K562 (cell line): ENCODE results near the gene NAA38. TPM values are rescaled to one million over a fixed set of nuclear protein-coding genes. Genes with fewer than 3 reads are reported as not detected.

Experiments
- BCOR ChIP-seq: fragments of 450-650 bp; IDR thresholded peaks from 2 replicates; pipeline ENCODE4 v1.6.1; 2016
- CCNT2 ChIP-seq: IDR thresholded peaks from 2 replicates; pipeline ENCODE4 v1.6.1; 2011; ENCODE audit warnings: borderline replicate concordance, low read depth, mild to moderate bottlenecking, moderate library complexity, mixed read lengths, low read length; ENCODE audit not compliant: insufficient read length; ENCODE audit errors: extremely low read depth
- CHD2 ChIP-seq: IDR thresholded peaks from 2 replicates; pipeline ENCODE4 v1.6.1; 2011; ENCODE audit warnings: low read depth, low read length
- DDX20 ChIP-seq: fragments of 450-650 bp; IDR thresholded peaks from 2 replicates; pipeline ENCODE4 v1.6.1; 2016; ENCODE audit warnings: missing genetic modification characterization, low read depth, mild to moderate bottlenecking, missing compliant biosample characterization, moderate library complexity
- ELF1 ChIP-seq: fragments of 200-800 bp; sonication (Bioruptor generic); IDR thresholded peaks from 2 replicates; pipeline ENCODE4 v1.6.1; 2016; ENCODE audit warnings: missing genetic modification characterization, missing compliant biosample characterization
- MNT ChIP-seq, 2 experiments: fragments of 450-650 bp; conservative IDR thresholded peaks; 2 replicates each; pipeline ENCODE4 v1.6.1; 2017; ENCODE audit warnings: mild to moderate bottlenecking in 2 of 2, moderate library complexity in 2 of 2
- POLR2AphosphoS2 ChIP-seq: IDR thresholded peaks from 2 replicates; pipeline ENCODE4 v1.6.1; 2012; ENCODE audit warnings: low read length, improper control_type of control experiment
- SLC30A9 ChIP-seq: fragments of 250-450 bp; sonication (Bioruptor Pico); IDR thresholded peaks from 2 replicates; pipeline ENCODE4 v1.8.0; 2022; ENCODE audit warnings: mild to moderate bottlenecking, moderate library complexity
- SMAD1 ChIP-seq: fragments of 150-350 bp; IDR thresholded peaks from 2 replicates; pipeline ENCODE4 v1.6.1; 2014; ENCODE audit warnings: low read length, low read depth; ENCODE audit not compliant: partially characterized antibody
- TOE1 ChIP-seq, 2 experiments: fragments of 450-650 bp in 1 of 2; sonication (generic) in 1 of 2; formaldehyde crosslinking in 1 of 2; IDR thresholded peaks; 2 replicates each; pipeline versions ENCODE4 v1.7.1 to v1.8.0; 2016 to 2022; ENCODE audit warnings: borderline replicate concordance in 2 of 2, mild to moderate bottlenecking in 2 of 2, antibody characterized with exemption in 1 of 2, inconsistent platforms in 1 of 2, low read depth in 1 of 2, missing genetic modification reagents in 1 of 2, moderate library complexity in 1 of 2
- ZBTB40 ChIP-seq, 2 experiments: fragments of 450-650 bp in 1 of 2; sonication (generic) in 1 of 2; formaldehyde crosslinking in 1 of 2; IDR thresholded peaks; 2 replicates each; pipeline versions ENCODE4 v1.7.1 to v1.9.0; 2016 to 2022; ENCODE audit warnings: inconsistent platforms in 1 of 2, mild to moderate bottlenecking in 1 of 2, missing genetic modification reagents in 1 of 2
- ZBTB8A ChIP-seq: fragments of 450-650 bp; IDR thresholded peaks from 2 replicates; pipeline ENCODE4 v1.6.1; 2018; ENCODE audit warnings: mild to moderate bottlenecking, moderate library complexity; ENCODE audit not compliant: partially characterized antibody
- ZNF668 ChIP-seq: fragments of 250-450 bp; sonication (Bioruptor Pico); IDR thresholded peaks from 2 replicates; pipeline ENCODE4 v1.8.0; 2022; ENCODE audit warnings: mild to moderate bottlenecking, inconsistent platforms
- polyA plus RNA-seq, 8 experiments: library from polyadenylated mRNA; depleted of rRNA in 4 of 8; stranded (reverse) in 5 of 8; unstranded in 3 of 8; fragments of >200 nt; fragmentation: Nextera tagmentation in 2 of 8; fragmentation: Illumina TruSeq in 1 of 8; extraction: Ambion mirVana in 2 of 8; extraction: Trizol in 1 of 8; gene quantifications; 2 replicates each; pipeline versions ENCODE4 v1.2.1 to v1.2.3, GENCODE V29; 2011 to 2014; ENCODE audit warnings: inconsistent platforms in 1 of 8, missing spikeins in 1 of 8
- total RNA-seq, 7 experiments: library from RNA; depleted of rRNA in 6 of 7; stranded (reverse); fragments of >200 nt in 6 of 7; fragmentation: Illumina TruSeq in 2 of 7; extraction: Trizol in 2 of 7; gene quantifications; 2 replicates each; pipeline versions ENCODE4 v1.2.1 to v1.2.3, GENCODE V29; 2011 to 2021; ENCODE audit warnings: low replicate concordance in 1 of 7
- TF ChIP-seq, protein P1 (sequence below), 2 experiments: fragments of 450-650 bp in 1 of 2; sonication (generic) in 1 of 2; formaldehyde crosslinking in 1 of 2; IDR thresholded peaks in 1 of 2; conservative IDR thresholded peaks in 1 of 2; 2 replicates each; pipeline versions ENCODE4 v1.6.1 to v1.8.1; 2016 to 2023; ENCODE audit warnings: mild to moderate bottlenecking in 2 of 2, moderate library complexity in 2 of 2, inconsistent platforms in 1 of 2, missing genetic modification reagents in 1 of 2

The NAA38 gene
- total and polyA plus RNA-seq, 9 of the 15 experiments (the other 6 are each of a cell fraction or from before 2014, with no cell fraction given), result 16.4 to 99.8 (median 57.3) TPM

- TF ChIP-seq ZBTB40 (IDR thresholded peaks at IDR 0.05), result peak; percentile 55
- TF ChIP-seq ZBTB40 (CRISPR knock-in tag; IDR thresholded peaks at IDR 0.05), result no peak
- no peak for TF ChIP-seq SMAD1
- TF ChIP-seq POLR2AphosphoS2, result no peak
- TF ChIP-seq CCNT2, result peak; percentile 22
- no peak for TF ChIP-seq DDX20 (tag)
- no peak for TF ChIP-seq ZBTB8A
- TF ChIP-seq ZNF668 (CRISPR knock-in tag), result no peak
- TF ChIP-seq, protein P1, sequence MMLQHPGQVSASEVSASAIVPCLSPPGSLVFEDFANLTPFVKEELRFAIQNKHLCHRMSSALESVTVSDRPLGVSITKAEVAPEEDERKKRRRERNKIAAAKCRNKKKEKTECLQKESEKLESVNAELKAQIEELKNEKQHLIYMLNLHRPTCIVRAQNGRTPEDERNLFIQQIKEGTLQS (IDR thresholded peaks at IDR 0.05), result peak; percentile 97
- TF ChIP-seq, protein P1 (CRISPR knock-in tag; conservative IDR thresholded peaks at IDR 0.05), result peak; percentile 90
- peak; percentile 95 for TF ChIP-seq TOE1 (IDR thresholded peaks at IDR 0.05; ENCODE audit: borderline replicate concordance)
- no peak for TF ChIP-seq TOE1 (CRISPR knock-in tag; IDR thresholded peaks at IDR 0.05; ENCODE audit: borderline replicate concordance, low read depth)
- TF ChIP-seq BCOR, result peak; percentile 51; the same call in 1 of the 2 replicates
- TF ChIP-seq MNT (conservative IDR thresholded peaks at IDR 0.05), result peak; percentile 95 to 97
- TF ChIP-seq CHD2, result peak; percentile 79
- no peak for TF ChIP-seq SLC30A9 (CRISPR knock-in tag)
- TF ChIP-seq ELF1, result no peak
Observed at GRCh38 chr17:7836596-7837407, 20.6 kb downstream of the NAA38 start (continued).
